RWPE2 (cell line): ENCODE results near the gene KRTAP12-1.

Experiments used
- ATAC-seq: fragments of 200-7000 bp; cut with Tn5 transposase; 3 replicates; pipeline ENCODE4 v1.9.1; 2021; ENCODE audit warnings: low read depth
- DNase-seq: peaks from one replicate; pipeline ENCODE4 v3.0.0-alpha.2; 2020; ENCODE audit warnings: low spot score
- H3K27ac ChIP-seq: fragments of 450-650 bp; 2 replicates; pipeline ENCODE4 v1.5.1; 2017; ENCODE audit warnings: mild to moderate bottlenecking; ENCODE audit not compliant: poor library complexity, severe bottlenecking
- H3K27me3 ChIP-seq: fragments of 250-450 bp; sonication (Bioruptor Pico); 2 replicates; pipeline ENCODE4 v1.5.1; 2021; ENCODE audit warnings: mild to moderate bottlenecking, moderate library complexity; ENCODE audit not compliant: insufficient read depth, poor library complexity, severe bottlenecking
- H3K36me3 ChIP-seq: fragments of 250-450 bp; sonication (Bioruptor Pico); 2 replicates; pipeline ENCODE4 v1.5.1; 2020; ENCODE audit warnings: low read depth, mild to moderate bottlenecking, moderate library complexity
- H3K4me1 ChIP-seq: fragments of 250-450 bp; sonication (Bioruptor Pico); 2 replicates; pipeline ENCODE4 v1.5.1; 2021; ENCODE audit warnings: mild to moderate bottlenecking, moderate library complexity; ENCODE audit not compliant: insufficient read depth, poor library complexity, severe bottlenecking
- H3K4me3 ChIP-seq: fragments of 250-450 bp; sonication (Bioruptor Pico); 2 replicates; pipeline ENCODE4 v1.5.1; 2021; ENCODE audit warnings: mild to moderate bottlenecking, moderate library complexity; ENCODE audit not compliant: severe bottlenecking
- H3K9me3 ChIP-seq: fragments of 250-450 bp; sonication (Bioruptor Pico); 2 replicates; pipeline ENCODE4 v1.5.1; 2021; ENCODE audit warnings: mild to moderate bottlenecking, moderate library complexity; ENCODE audit not compliant: severe bottlenecking
- TF ChIP-seq, protein P1 (sequence below): fragments of 450-650 bp; IDR thresholded peaks from one replicate; pipeline ENCODE4 v1.5.1; 2017; ENCODE audit warnings: mild to moderate bottlenecking, moderate library complexity; ENCODE audit not compliant: poor library complexity, severe bottlenecking

KRTAP12-1 gene

DNA sequence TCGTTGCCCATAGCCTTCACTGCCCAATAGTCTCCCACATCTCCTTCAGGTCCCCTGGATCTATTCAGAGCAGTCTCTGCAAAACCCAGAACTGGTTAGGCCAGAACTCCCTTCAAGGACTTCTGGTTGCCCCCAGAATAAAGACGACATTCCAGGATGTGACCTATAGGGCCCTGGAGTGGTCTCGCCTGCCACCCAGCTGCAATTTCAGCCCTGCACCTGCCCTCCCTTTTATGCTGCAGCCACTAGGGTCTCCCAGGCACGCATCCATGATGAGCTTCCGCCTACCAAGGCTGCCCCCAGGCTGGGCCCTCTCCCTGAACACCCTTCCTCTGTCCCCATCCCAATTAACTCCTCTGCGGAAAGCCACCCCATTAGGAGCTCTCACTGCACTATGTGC is 36.6 kb upstream of the KRTAP12-1 start:
- H3K4me3 ChIP-seq = no peak overlapping the region
- H3K27ac ChIP-seq = no peak overlapping the region
- no peak for DNase-seq
- H3K9me3 ChIP-seq = no peaks in the 10 kb centered on the region
- H3K27me3 ChIP-seq = peaks cover 54% of the 10 kb centered on the region
- no peak for ATAC-seq
- H3K4me1 ChIP-seq = no peaks in the 10 kb centered on the region
- TF ChIP-seq, protein P1, sequence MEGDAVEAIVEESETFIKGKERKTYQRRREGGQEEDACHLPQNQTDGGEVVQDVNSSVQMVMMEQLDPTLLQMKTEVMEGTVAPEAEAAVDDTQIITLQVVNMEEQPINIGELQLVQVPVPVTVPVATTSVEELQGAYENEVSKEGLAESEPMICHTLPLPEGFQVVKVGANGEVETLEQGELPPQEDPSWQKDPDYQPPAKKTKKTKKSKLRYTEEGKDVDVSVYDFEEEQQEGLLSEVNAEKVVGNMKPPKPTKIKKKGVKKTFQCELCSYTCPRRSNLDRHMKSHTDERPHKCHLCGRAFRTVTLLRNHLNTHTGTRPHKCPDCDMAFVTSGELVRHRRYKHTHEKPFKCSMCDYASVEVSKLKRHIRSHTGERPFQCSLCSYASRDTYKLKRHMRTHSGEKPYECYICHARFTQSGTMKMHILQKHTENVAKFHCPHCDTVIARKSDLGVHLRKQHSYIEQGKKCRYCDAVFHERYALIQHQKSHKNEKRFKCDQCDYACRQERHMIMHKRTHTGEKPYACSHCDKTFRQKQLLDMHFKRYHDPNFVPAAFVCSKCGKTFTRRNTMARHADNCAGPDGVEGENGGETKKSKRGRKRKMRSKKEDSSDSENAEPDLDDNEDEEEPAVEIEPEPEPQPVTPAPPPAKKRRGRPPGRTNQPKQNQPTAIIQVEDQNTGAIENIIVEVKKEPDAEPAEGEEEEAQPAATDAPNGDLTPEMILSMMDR = no peak
- H3K36me3 ChIP-seq = no peaks in the 10 kb centered on the region

DNA sequence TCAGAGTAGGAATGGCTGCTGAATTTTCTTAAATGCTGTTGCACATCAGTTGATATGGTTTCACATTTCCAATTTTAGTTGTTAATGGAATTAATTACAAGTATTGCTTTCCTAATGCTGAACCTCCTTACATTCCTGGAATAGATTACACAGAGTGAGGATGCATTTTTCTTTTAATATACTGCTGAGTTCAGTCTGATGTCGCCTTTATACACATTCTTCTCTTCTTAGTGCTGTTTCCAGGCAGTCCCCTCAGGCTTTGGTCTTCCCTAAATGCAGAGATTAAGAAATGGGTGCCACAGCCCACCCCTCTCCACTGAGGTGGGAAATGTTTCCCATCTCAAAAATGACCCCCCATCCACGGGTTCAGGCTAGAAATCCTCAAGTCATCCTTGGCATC is 36.1 kb upstream of the KRTAP12-1 start:
- no peaks in the 10 kb centered on the region for H3K4me1 ChIP-seq
- peaks cover 54% of the 10 kb centered on the region for H3K27me3 ChIP-seq
- TF ChIP-seq, protein P1 = no peak
- H3K4me3 ChIP-seq = no peak overlapping the region
- DNase-seq (no peak), ATAC-seq (no peak)
- no peaks in the 10 kb centered on the region for H3K9me3 ChIP-seq
- no peaks in the 10 kb centered on the region for H3K36me3 ChIP-seq
- no peak overlapping the region for H3K27ac ChIP-seq

DNA sequence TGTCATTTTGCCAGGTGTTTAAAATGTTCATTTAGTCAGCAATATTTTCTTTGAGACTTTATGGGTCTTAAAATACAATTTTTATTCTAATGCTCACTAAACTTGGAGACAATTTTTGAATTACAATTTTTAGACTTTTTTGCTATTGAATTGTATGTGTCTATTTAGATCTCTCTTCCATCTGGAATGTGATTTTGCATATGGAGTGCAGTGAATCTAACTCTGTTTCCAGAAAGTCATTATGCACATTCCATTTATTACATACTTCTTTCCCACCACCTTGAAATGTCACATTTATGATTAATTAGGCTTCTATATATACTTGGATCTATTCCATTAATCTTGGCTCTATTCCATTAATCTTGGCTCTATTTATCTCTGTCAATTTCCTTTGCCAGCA is 35.0 kb upstream of the KRTAP12-1 start:
- no peaks in the 10 kb centered on the region for H3K36me3 ChIP-seq
- DNase-seq (no peak), ATAC-seq (no peak)
- H3K27ac ChIP-seq = no peak overlapping the region
- no peaks in the 10 kb centered on the region for H3K4me1 ChIP-seq
- TF ChIP-seq, protein P1 = no peak
- H3K4me3 ChIP-seq = no peak overlapping the region
- no peaks in the 10 kb centered on the region for H3K9me3 ChIP-seq
- H3K27me3 ChIP-seq = peaks cover 57% of the 10 kb centered on the region

DNA sequence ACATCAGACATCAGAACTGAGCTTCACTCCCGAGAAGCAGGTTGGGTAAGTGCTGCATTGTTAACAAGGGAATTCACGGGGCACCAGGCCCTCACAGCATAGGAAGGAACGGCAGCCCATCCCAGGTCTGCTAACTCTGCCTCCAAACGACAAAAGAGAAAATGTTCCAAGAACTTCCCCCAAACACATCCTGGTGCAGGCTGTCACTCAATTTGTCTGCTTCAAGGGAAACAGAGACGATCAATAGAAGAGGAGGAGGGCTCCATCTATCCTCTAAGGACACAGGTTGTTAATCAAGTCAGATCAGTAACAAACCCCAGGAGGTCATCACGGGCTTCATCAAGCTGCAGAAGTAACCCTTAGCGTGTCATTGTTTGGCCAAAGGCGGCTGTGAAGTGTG is 32.9 kb upstream of the KRTAP12-1 start:
- no peaks in the 10 kb centered on the region for H3K36me3 ChIP-seq
- peaks cover 2% of the 10 kb centered on the region for H3K4me1 ChIP-seq
- ATAC-seq = no peak
- peaks cover 70% of the 10 kb centered on the region for H3K27me3 ChIP-seq
- no peak overlapping the region for H3K4me3 ChIP-seq
- no peak overlapping the region for H3K27ac ChIP-seq
- H3K9me3 ChIP-seq = peaks cover under 1% of the 10 kb centered on the region
- no peak for DNase-seq
- TF ChIP-seq, protein P1 = no peak

DNA sequence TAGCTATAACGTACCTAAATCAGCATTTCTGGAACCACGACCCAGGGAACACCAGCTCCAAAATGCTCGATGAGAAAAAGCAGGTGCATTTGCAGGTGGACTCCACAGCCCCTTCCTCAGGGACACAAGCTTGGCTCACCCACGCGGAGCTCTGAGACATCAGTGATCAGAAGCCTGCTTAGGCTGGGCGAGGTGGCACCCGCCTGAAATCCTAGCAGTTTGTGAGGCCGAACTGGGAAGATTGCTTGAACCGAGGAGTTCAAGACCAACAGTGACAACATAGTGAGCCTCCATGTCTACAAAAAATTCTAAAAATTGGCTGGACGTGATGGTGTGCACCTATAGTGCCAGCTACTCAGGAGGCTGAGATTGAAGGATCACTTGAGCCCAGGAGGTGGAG is 31.9 kb upstream of the KRTAP12-1 start:
- Histone ChIP-seq H3K4me1 (peaks cover 9% of the 10 kb centered on the region), H3K36me3 (no peaks in the 10 kb centered on the region), H3K27ac (no peak overlapping the region), H3K27me3 (peaks cover 70% of the 10 kb centered on the region), H3K4me3 (no peak overlapping the region), H3K9me3 (peaks cover 2% of the 10 kb centered on the region)
- no peak for DNase-seq
- TF ChIP-seq, protein P1 = no peak
- ATAC-seq = no peak
